GM12872 (cell line): ENCODE data around the gene IGFBP1.

ENCODE experiments used
- CTCF ChIP-seq: IDR thresholded peaks from 3 replicates; pipeline ENCODE4 v1.5.1; 2011; ENCODE audit warnings: low read depth, mild to moderate bottlenecking, low read length, moderate library complexity; ENCODE audit not compliant: insufficient read depth

IGFBP1 gene

GRCh38 chr7:45888185-45888992, at the start of gene IGFBP1:
Gene IGFBP1 (plus strand): TSS chr7:45888488. CDS start chr7:45888653, 165 bp downstream.
- no peak for TF ChIP-seq CTCF

DNA sequence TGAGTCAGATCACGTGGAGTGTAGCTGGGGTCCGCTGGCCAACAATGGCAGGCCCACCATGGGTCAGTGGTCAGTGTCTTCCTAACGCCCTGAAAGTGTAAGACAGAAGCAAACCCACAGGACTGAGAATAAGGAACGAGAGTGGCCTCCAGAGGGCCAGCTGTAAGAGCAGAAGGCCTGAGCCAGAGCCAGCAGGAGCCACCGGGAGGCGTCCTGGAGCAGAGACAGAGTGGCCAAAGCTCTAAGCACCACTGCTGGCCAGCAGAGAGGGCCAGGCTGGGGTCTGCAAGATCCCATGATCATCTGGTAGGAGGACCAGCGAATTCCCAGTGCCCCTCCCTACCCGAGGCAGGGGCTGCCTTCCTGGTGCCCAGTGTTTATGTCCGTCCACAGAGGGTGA, 24.6 kb upstream of the IGFBP1 start:
- 0 out of 3 replicates have a peak, but pooled peaks have one; percentile 26 for TF ChIP-seq CTCF

DNA sequence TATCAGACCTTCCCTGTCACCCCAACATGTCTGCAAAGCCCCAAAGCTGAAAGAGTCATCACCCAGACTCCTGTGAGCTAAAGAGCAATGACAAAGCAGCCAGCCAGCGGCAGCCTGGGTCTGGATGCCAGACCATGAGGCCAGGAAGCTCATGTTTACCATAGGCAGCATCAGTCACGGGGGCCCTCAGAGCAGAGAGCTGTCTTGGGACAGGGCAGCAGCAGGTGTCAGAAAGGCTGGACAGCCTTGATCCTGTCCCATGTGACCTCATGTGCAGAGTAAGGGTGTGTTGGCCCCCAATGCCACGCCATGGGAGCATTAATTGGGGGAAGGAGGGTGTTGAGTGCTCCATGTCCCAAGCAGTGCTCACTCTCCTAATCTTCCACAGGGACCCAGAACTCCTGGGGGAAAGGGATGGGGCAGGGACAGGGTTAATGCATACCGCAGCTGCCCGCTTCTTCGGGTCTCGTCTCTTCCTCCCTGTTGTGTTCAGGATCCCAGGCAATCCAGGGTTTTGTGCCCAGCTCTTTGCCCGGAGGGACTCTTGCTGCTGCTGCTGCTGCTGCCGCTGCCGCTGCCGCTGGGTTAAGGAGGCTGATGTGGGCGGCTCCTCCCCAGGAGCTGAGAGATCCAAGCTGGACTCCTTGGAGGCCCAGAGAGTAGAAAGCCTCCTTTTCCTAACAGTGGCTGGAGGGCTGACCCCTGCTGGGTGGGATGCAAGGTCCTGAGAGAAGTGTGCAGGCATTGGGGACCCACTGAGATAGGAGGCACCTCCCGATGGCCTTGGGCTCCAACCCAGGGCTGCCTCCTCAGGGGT, 22.5 kb upstream of the IGFBP1 start:
- TF ChIP-seq CTCF = no peak

DNA sequence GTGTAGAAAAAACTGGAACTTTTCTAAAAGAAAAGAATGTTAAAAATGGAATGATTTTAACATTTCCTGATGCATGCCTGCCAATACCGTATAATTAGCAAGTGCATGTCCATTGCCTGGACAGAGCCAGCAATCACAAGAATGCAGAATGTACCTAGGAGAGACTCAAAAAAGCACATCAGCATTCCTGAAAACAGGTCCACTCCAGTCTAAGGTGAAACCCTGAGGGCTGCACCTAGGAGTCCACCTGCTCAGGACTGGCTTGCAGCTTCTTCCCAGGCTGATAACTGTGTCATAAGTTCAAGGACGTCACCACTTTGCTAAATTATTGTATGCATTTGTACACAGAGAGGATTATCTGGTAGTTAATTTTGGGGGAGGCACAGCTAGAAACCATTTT, 20.8 kb upstream of the IGFBP1 start:
- no peak for TF ChIP-seq CTCF

DNA sequence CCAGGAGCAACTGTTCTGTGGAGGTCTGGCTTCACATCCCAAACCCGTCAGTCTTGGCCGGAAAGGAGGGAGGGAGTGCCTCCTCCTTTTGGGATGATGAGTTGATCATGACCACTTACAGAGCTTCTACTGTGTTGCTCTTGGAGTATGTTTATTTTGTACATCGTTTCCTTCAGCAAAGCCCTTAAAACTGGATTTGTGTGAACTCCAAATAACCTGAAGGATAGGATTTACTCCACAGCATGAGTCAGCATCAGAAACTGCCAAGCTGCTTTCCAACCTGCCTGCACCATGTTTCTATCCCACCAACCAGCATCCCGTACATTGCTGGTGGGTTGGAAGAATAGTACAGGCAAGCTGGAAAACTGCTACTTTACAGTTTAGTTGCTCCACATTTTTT, 18.9 kb upstream of the IGFBP1 start:
- TF ChIP-seq CTCF = no peak

DNA sequence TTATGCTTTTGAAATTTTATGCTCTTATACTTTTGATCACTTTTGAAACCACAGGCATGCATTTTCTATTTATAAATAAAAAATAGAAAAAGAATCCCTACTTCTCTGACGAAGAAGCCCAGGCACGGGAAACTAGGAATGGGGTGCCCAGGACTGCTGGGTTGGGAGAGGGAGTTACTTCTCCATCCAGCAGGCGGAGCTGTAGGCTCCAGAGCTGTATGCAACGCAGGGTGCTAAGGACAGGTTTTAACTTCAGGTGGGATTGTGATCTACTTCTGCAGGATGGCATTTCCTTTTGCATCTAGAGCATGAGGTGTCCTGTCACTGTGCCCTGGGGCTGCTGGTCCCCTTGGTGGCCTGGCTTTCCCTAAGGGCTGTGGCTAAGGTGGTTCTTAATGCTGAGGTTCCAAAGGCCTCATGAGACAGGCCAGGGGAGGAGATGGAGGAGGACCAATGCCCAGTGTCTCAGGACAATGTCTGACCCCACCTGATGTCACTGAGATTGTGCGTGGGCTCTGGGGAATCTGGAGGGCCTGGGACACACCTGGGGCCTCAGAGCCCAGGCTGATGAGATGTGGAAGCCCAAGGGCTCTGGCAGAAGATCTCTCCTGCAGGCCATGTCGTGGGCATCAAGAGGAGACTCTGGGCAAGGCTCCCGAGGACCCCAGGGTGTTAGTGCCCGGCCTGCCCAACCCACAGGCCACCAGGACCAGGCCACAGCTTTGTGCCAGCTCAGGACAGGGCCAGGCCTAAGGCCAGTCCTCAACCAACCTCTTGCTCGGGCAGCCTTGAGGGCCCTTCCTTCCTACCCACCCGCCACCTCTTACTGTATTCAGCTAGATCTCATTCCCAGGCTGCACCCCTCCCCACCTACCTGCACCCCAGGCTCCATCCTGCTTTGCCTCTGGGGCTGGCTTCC, 15.9 kb upstream of the IGFBP1 start:
- peak; percentile 69 for TF ChIP-seq CTCF

GRCh38 chr7:45873035-45873354, 15.3 kb upstream of the IGFBP1 start, which contains the start of gene CCDC201:
Gene CCDC201 (minus strand): TSS chr7:45873082. CDS start chr7:45873007, 75 bp downstream.
- TF ChIP-seq CTCF = no peak
